CD4-positive, alpha-beta T cell treated with Interferon gamma for 1 hour (primary cell): ENCODE measurements around the gene MRPL38.

Experiments used
- DNase-seq: peaks from one replicate; pipeline ENCODE4 v3.0.0-alpha.2; 2020

The MRPL38 gene

GRCh38 chr17:75904749-75905521 lies at the start of gene MRPL38:
Gene MRPL38 (minus strand): TSS chr17:75904884. CDS start chr17:75904875, 9 bp downstream.
- peak; percentile 97 for DNase-seq

- no peak for DNase-seq
These were observed 46.3 kb upstream of the MRPL38 start for GRCh38 chr17:75950855-75951554.

- DNase-seq = no peak
These were observed 45.7 kb upstream of the MRPL38 start for GRCh38 chr17:75950421-75950820.

- no peak for DNase-seq
These were observed 40.5 kb upstream of the MRPL38 start for GRCh38 chr17:75945211-75945610.

GRCh38 chr17:75943491-75943890 lies 38.8 kb upstream of the MRPL38 start:
- no peak for DNase-seq

- DNase-seq = no peak
These were observed 37.8 kb upstream of the MRPL38 start for GRCh38 chr17:75942473-75942872.

GRCh38 chr17:75941442-75941819 lies 36.7 kb upstream of the MRPL38 start:
- no peak for DNase-seq

- DNase-seq = peak; percentile 85
These were observed 36.2 kb upstream of the MRPL38 start, which contains the start of gene FBF1 for GRCh38 chr17:75940727-75941441. Gene FBF1 (minus strand): TSS chr17:75941042. CDS start chr17:75938149, 2,893 bp downstream.

GRCh38 chr17:75937652-75938051 lies 33.0 kb upstream of the MRPL38 start:
- no peak for DNase-seq

GRCh38 chr17:75933808-75934207 lies 29.1 kb upstream of the MRPL38 start:
- DNase-seq = no peak

GRCh38 chr17:75932852-75933251 lies 28.2 kb upstream of the MRPL38 start:
- no peak for DNase-seq

GRCh38 chr17:75931062-75931461 lies 26.4 kb upstream of the MRPL38 start:
- DNase-seq = no peak

- peak; percentile 16 for DNase-seq
These were observed 22.7 kb upstream of the MRPL38 start for GRCh38 chr17:75927286-75927922.

GRCh38 chr17:75926456-75926855 lies 21.8 kb upstream of the MRPL38 start:
- no peak for DNase-seq

GRCh38 chr17:75925912-75926311 lies 21.2 kb upstream of the MRPL38 start:
- DNase-seq = no peak

- DNase-seq = no peak
These were observed 20.4 kb upstream of the MRPL38 start for GRCh38 chr17:75925103-75925502.

- DNase-seq = no peak
These were observed 18.5 kb upstream of the MRPL38 start for GRCh38 chr17:75922963-75923874.

- DNase-seq = no peak
These were observed 17.7 kb upstream of the MRPL38 start for GRCh38 chr17:75922173-75922961.

- DNase-seq = no peak
These were observed 16.9 kb upstream of the MRPL38 start for GRCh38 chr17:75921596-75921995.

- DNase-seq = no peak
These were observed 15.4 kb upstream of the MRPL38 start for GRCh38 chr17:75920045-75920560.

GRCh38 chr17:75919611-75920010 lies 14.9 kb upstream of the MRPL38 start:
- DNase-seq = no peak
